Measurements from ENCODE around the gene TRIP13. TPM values are rescaled to one million over a fixed set of nuclear protein-coding genes. Genes with fewer than 3 reads are reported as not detected.

Gene TRIP13
- total and polyA plus RNA-seq, 10 of the 15 experiments (the other 5 are each of a cell fraction or from before 2014, with no cell fraction given): 15.1 to 64.9 (median 32.2) TPM

- ChIA-PET POLR2A (no interaction called here), CTCF (no interaction called here), SMC1A (ENCODE audit: uncharacterized antibody, unreplicated experiment) (no interaction called here), RAD21 (ENCODE audit: unreplicated experiment) (no interaction called here)
- intact Hi-C loops (cut with micrococcal nuclease; ENCODE audit: unreplicated experiment): no loop called here
- TF ChIP-seq, protein P1, sequence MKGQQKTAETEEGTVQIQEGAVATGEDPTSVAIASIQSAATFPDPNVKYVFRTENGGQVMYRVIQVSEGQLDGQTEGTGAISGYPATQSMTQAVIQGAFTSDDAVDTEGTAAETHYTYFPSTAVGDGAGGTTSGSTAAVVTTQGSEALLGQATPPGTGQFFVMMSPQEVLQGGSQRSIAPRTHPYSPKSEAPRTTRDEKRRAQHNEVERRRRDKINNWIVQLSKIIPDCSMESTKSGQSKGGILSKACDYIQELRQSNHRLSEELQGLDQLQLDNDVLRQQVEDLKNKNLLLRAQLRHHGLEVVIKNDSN (IDR thresholded peaks at IDR 0.05; ENCODE audit: borderline replicate concordance, extremely low read length, insufficient read depth, low read depth, low read length): no peak
- no peak for TF ChIP-seq KDM1A (IDR thresholded peaks at IDR 0.05; ENCODE audit: borderline replicate concordance)
- no peak for TF ChIP-seq TCF3 (IDR thresholded peaks at IDR 0.05; ENCODE audit: borderline replicate concordance, insufficient read depth, low read depth, low read length)
- TF ChIP-seq RFX5 (IDR thresholded peaks at IDR 0.05; ENCODE audit: low read depth, low read length): no peak
- TF ChIP-seq POLR2AphosphoS5 (IDR thresholded peaks at IDR 0.05; ENCODE audit: low read length): no peak
- no peak for TF ChIP-seq RAD51 (IDR thresholded peaks at IDR 0.05)
- TF ChIP-seq JUNB (IDR thresholded peaks at IDR 0.05): no peak
- no peak for TF ChIP-seq NR2C2 (IDR thresholded peaks at IDR 0.05; ENCODE audit: borderline replicate concordance, control insufficient read depth, insufficient read length, low read depth)
- TF ChIP-seq ZNF217 (IDR thresholded peaks at IDR 0.05): no peak
- no peak for TF ChIP-seq EGR1 (IDR thresholded peaks at IDR 0.05; ENCODE audit: borderline replicate concordance in 1 of 2, low read depth in 2 of 2, low read length in 2 of 2)
- TF ChIP-seq ZNF592 (IDR thresholded peaks at IDR 0.05): no peak
- TF ChIP-seq SIX5 (IDR thresholded peaks at IDR 0.05; ENCODE audit: low read depth, low read length, severe bottlenecking): no peak
- TF ChIP-seq GATAD2B (conservative IDR thresholded peaks at IDR 0.05; ENCODE audit: low read depth): no peak
- no peak for TF ChIP-seq BCL11A (IDR thresholded peaks at IDR 0.05; ENCODE audit: low read depth, low read length)
- 42% methylated on average over 16 of the region's 24 CpGs for WGBS (ENCODE audit: insufficient coverage, insufficient replicate concordance, low lambda C conversion rate, missing lambda C conversion rate)
- Histone ChIP-seq H2AFZ (ENCODE audit: control insufficient read depth, low read depth, low read length) (no peak overlapping the region), H3K9me3 (replicated peaks; ENCODE audit: control insufficient read depth, insufficient read depth, low read length) (no peaks in the 10 kb centered on the region), H3K79me2 (ENCODE audit: control insufficient read depth, insufficient read depth, low read length) (no peaks in the 10 kb centered on the region), H3K27ac (ENCODE audit: control insufficient read depth, insufficient read depth) (no peak overlapping the region), H3K4me1 (ENCODE audit: control insufficient read depth, insufficient read depth, low read length) (peaks cover 28% of the 10 kb centered on the region), H3K4me2 (ENCODE audit: control insufficient read depth, insufficient read depth) (no peak overlapping the region), H4K20me1 (ENCODE audit: control insufficient read depth, insufficient read depth) (no peaks in the 10 kb centered on the region), H3K9ac (ENCODE audit: control insufficient read depth, insufficient read depth, low read length) (no peak overlapping the region), H3K27me3 (replicated peaks in 1 of 2; ENCODE audit: control insufficient read depth in 2 of 2, insufficient read depth in 2 of 2, low read length in 1 of 2) (peaks cover 0 to 3% of the 10 kb centered on the region in 2 experiments; a peak in 2 of 4 replicates), H3K36me3 (ENCODE audit: control insufficient read depth in 2 of 2, insufficient read depth in 2 of 2, low read length in 1 of 2) (no peaks in the 10 kb centered on the region), H3K4me3 (no peak overlapping the region)
- no peak for ATAC-seq
- BruUV-seq (replicated peaks): no TSS peak
- in situ Hi-C loops (cut with MboI): no loop called here
- DNase-seq (ENCODE audit: low read depth, low spot score): no peak
- FAIRE-seq: no peak
Observed at GRCh38 chr5:961711-962240, 69.1 kb downstream of the TRIP13 start.

Measured in GM12878 (cell line).